Immature natural killer cell (primary cell): ENCODE results near the gene SEMA7A. TPM values are rescaled to one million over a fixed set of nuclear protein-coding genes. Genes with fewer than 3 reads are reported as not detected.

Source experiments
- DNase-seq, 3 donors: peaks; one replicate each; pipeline ENCODE4 v3.0.0; 2022; ENCODE audit warnings: mixed read lengths in 1 of 3
- H3K27ac Mint-ChIP-seq, 6 donors: one replicate each; pipeline ENCODE4 v1.8.0; 2020; ENCODE audit warnings: mixed read lengths in 6 of 6, mild to moderate bottlenecking in 5 of 6, inconsistent platforms in 4 of 6, moderate library complexity in 3 of 6
- H3K27me3 Mint-ChIP-seq, 3 donors: one replicate each; pipeline ENCODE4 v1.8.0; 2020 to 2021; ENCODE audit warnings: low read depth in 3 of 3, mild to moderate bottlenecking in 3 of 3, mixed read lengths in 3 of 3, moderate library complexity in 3 of 3, inconsistent platforms in 1 of 3
- H3K36me3 Mint-ChIP-seq, 3 donors: one replicate each; pipeline ENCODE4 v1.8.0; 2020; ENCODE audit warnings: mixed read lengths in 3 of 3, inconsistent platforms in 2 of 3, mild to moderate bottlenecking in 2 of 3
- H3K4me1 Mint-ChIP-seq, 2 donors: one replicate each; pipeline ENCODE4 v1.8.0; 2020; ENCODE audit warnings: inconsistent platforms in 2 of 2, mild to moderate bottlenecking in 2 of 2, mixed read lengths in 2 of 2, moderate library complexity in 1 of 2
- H3K4me3 Mint-ChIP-seq, 5 donors: one replicate each; pipeline ENCODE4 v1.8.0; 2020; ENCODE audit warnings: mild to moderate bottlenecking in 5 of 5, mixed read lengths in 5 of 5, inconsistent platforms in 3 of 5, moderate library complexity in 3 of 5
- H3K9me3 Mint-ChIP-seq, 6 donors: one replicate each; pipeline ENCODE4 v1.8.0; 2020; ENCODE audit warnings: mild to moderate bottlenecking in 6 of 6, mixed read lengths in 6 of 6, inconsistent platforms in 4 of 6, moderate library complexity in 3 of 6
- polyA plus RNA-seq, 3 donors: library from polyadenylated mRNA; unstranded; fragments of 300-500 nt; fragmentation: Illumina TruSeq; gene quantifications; one replicate each; pipeline ENCODE4 v1.2.3, GENCODE V29; 2021

The SEMA7A gene
- polyA plus RNA-seq, 3 donors from 2014 or later: 0.90 to 3.7 TPM; not detected in 1

- peak overlapping the region in 3 of 6 donors; percentile 30 to 79 (median 61) for H3K27ac Mint-ChIP-seq
- no peak overlapping the region for H3K4me3 Mint-ChIP-seq
Observed at GRCh38 chr15:74423431-74424257, 10.1 kb downstream of the SEMA7A start.

GRCh38 chr15:74422652-74423430 lies 10.9 kb downstream of the SEMA7A start:
- no peak for DNase-seq
- Mint-ChIP-seq H3K4me1 (peaks cover 23 to 30% of the 10 kb centered on the region in 2 donors), H3K9me3 (no peaks in the 10 kb centered on the region), H3K27ac (peak overlapping the region in 3 of 6 donors; percentile 12 to 57 (median 43)), H3K27me3 (peaks cover 0 to 2% (median 2%) of the 10 kb centered on the region in 3 donors), H3K36me3 (peaks cover 0 to 4% (median 3%) of the 10 kb centered on the region in 3 donors), H3K4me3 (no peak overlapping the region)

More at GRCh38 chr15:74423431-74424257, 10.1 kb downstream of the SEMA7A start:
- H3K27me3 Mint-ChIP-seq: peaks cover 0 to 2% (median 2%) of the 10 kb centered on the region in 3 donors
- no peaks in the 10 kb centered on the region for H3K9me3 Mint-ChIP-seq
- peaks cover 23 to 35% of the 10 kb centered on the region in 2 donors for H3K4me1 Mint-ChIP-seq
- H3K36me3 Mint-ChIP-seq: peaks cover 0 to 4% (median 3%) of the 10 kb centered on the region in 3 donors
- no peak for DNase-seq

- no peak overlapping the region for H3K27ac Mint-ChIP-seq
- no peaks in the 10 kb centered on the region for H3K9me3 Mint-ChIP-seq
- no peak for DNase-seq
- H3K4me3 Mint-ChIP-seq: no peak overlapping the region
- H3K27me3 Mint-ChIP-seq: peaks cover 0 to 2% (median 2%) of the 10 kb centered on the region in 3 donors
- H3K36me3 Mint-ChIP-seq: peaks cover 0 to 4% (median 3%) of the 10 kb centered on the region in 3 donors
- H3K4me1 Mint-ChIP-seq: peaks cover 23 to 30% of the 10 kb centered on the region in 2 donors
Observed at GRCh38 chr15:74422265-74422651, 11.5 kb downstream of the SEMA7A start.

GRCh38 chr15:74421302-74422245 lies 12.2 kb downstream of the SEMA7A start:
- no peak for DNase-seq
- peak overlapping the region in 4 of 6 donors; percentile 13 to 93 (median 76) for H3K27ac Mint-ChIP-seq
- peaks cover 0 to 4% (median 0%) of the 10 kb centered on the region in 3 donors for H3K36me3 Mint-ChIP-seq
- H3K4me1 Mint-ChIP-seq: peaks cover 23 to 29% of the 10 kb centered on the region in 2 donors
- H3K9me3 Mint-ChIP-seq: no peaks in the 10 kb centered on the region
- peaks cover 0 to 2% (median 2%) of the 10 kb centered on the region in 3 donors for H3K27me3 Mint-ChIP-seq
- peak overlapping the region in 2 of 5 donors; percentile 10 to 26 for H3K4me3 Mint-ChIP-seq

GRCh38 chr15:74420193-74420905 lies 13.4 kb downstream of the SEMA7A start:
- Mint-ChIP-seq H3K27me3 (peaks cover 0 to 2% (median 2%) of the 10 kb centered on the region in 3 donors), H3K9me3 (no peaks in the 10 kb centered on the region), H3K4me1 (peaks cover 25 to 26% of the 10 kb centered on the region in 2 donors), H3K36me3 (peaks cover under 1 to 5% (median 5%) of the 10 kb centered on the region in 3 donors), H3K4me3 (peak overlapping the region; percentile 58 to 87 (median 77)), H3K27ac (peak overlapping the region; percentile 74 to 94 (median 77))
- peak in 1 of 3 donors; percentile 24 for DNase-seq

GRCh38 chr15:74419432-74419831 lies 14.3 kb downstream of the SEMA7A start:
- Mint-ChIP-seq H3K27me3 (peaks cover 0 to 2% (median 2%) of the 10 kb centered on the region in 3 donors), H3K4me1 (peaks cover 25 to 31% of the 10 kb centered on the region in 2 donors), H3K9me3 (no peaks in the 10 kb centered on the region), H3K27ac (peak overlapping the region in 4 of 6 donors; percentile 63 to 94 (median 86)), H3K36me3 (peaks cover 4 to 5% (median 5%) of the 10 kb centered on the region in 3 donors), H3K4me3 (peak overlapping the region in 4 of 5 donors; percentile 9 to 77 (median 68))
- no peak for DNase-seq

GRCh38 chr15:74418575-74419338 lies 15.0 kb downstream of the SEMA7A start:
- Mint-ChIP-seq H3K27me3 (peaks cover 0 to 6% (median 2%) of the 10 kb centered on the region in 3 donors), H3K4me3 (peak overlapping the region in 1 of 5 donors; percentile 7), H3K27ac (peak overlapping the region in 4 of 6 donors; percentile 45 to 80 (median 74)), H3K36me3 (peaks cover 5 to 10% (median 8%) of the 10 kb centered on the region in 3 donors), H3K4me1 (peaks cover 25 to 31% of the 10 kb centered on the region in 2 donors), H3K9me3 (no peaks in the 10 kb centered on the region)
- no peak for DNase-seq

- Mint-ChIP-seq H3K27me3 (peaks cover 0 to 6% (median 2%) of the 10 kb centered on the region in 3 donors), H3K27ac (peak overlapping the region in 2 of 6 donors; percentile 37 to 40), H3K4me1 (peaks cover 25 to 31% of the 10 kb centered on the region in 2 donors), H3K36me3 (peaks cover 5 to 15% (median 10%) of the 10 kb centered on the region in 3 donors), H3K9me3 (no peaks in the 10 kb centered on the region), H3K4me3 (no peak overlapping the region)
- DNase-seq: no peak
Observed at GRCh38 chr15:74417670-74418069, 16.1 kb downstream of the SEMA7A start.

- H3K36me3 Mint-ChIP-seq: peaks cover 5 to 20% (median 10%) of the 10 kb centered on the region in 3 donors
- no peak overlapping the region for H3K4me3 Mint-ChIP-seq
- DNase-seq: no peak
- H3K27me3 Mint-ChIP-seq: peaks cover 0 to 6% (median 2%) of the 10 kb centered on the region in 3 donors
- peaks cover 25 to 31% of the 10 kb centered on the region in 2 donors for H3K4me1 Mint-ChIP-seq
- H3K27ac Mint-ChIP-seq: peak overlapping the region in 1 of 6 donors; percentile 40
- H3K9me3 Mint-ChIP-seq: no peaks in the 10 kb centered on the region
Observed at GRCh38 chr15:74417225-74417624, 16.5 kb downstream of the SEMA7A start.

GRCh38 chr15:74415966-74416916 lies 17.5 kb downstream of the SEMA7A start:
- H3K9me3 Mint-ChIP-seq: no peaks in the 10 kb centered on the region
- peaks cover 22 to 25% of the 10 kb centered on the region in 2 donors for H3K4me1 Mint-ChIP-seq
- H3K36me3 Mint-ChIP-seq: peaks cover 5 to 20% (median 10%) of the 10 kb centered on the region in 3 donors
- DNase-seq: no peak
- peaks cover 0 to 6% (median 0%) of the 10 kb centered on the region in 3 donors for H3K27me3 Mint-ChIP-seq
- H3K27ac Mint-ChIP-seq: peak overlapping the region in 2 of 6 donors; percentile 26 to 62
- no peak overlapping the region for H3K4me3 Mint-ChIP-seq
